ENCODE measurements around the gene MBNL1. TPM values are rescaled to one million over a fixed set of nuclear protein-coding genes. Genes with fewer than 3 reads are reported as not detected.
A peak's percentile ranks its signal among the peaks of the same experiment; 100 is the strongest.

The MBNL1 gene
- total and polyA plus RNA-seq, 2 of the 13 experiments (the other 11 are each of a cell fraction or from before 2014, with no cell fraction given) = 27.1 to 55.4 TPM

DNA sequence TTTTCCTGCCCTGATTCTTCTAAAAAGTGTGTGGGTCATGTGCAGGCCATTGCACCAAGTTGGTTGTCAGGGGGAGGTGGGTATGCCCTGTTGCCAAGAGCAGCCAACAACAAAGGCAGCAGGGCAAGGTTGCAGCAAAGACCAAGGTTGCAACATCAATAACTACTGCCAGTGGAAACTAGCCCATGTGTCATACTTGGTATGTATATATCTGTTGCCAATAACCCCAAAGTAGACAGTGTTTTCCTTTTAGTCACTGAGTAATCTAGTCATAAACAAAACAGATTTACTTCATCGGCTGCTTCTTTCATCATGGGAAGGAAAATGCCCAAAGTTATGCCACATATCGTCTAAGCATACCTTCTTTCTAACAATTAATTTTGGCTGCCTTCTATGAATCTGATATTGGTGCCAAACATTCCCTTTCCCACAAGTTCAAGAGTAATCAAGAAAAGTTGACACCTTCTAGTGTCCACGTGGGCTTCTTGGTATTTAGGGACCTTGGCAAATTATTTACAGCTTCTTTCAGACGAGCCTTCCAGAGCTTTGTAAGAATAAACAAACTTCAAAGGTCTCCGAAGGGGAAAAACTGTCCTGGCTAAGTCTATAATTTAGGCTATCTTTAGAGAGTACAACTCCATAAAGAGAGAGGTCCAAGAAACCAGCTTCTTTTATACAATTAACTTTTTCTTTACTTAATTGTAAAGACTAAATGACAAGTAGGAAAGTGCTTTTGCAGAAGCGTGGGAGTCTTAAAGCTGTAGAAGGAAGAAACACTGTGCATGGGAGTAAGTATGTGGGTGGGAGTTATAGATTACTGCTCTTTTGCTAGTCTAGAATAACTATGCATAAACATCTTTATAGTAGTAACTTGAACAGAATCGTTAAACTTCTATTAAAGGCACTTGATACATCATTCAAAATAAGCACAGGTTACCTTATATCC lies 10.0 kb upstream of the MBNL1 start (continued):
- peak; percentile 40; the same call in 1 of the 2 replicates for TF ChIP-seq NR2F6 (IDR thresholded peaks at IDR 0.05)
- peak; percentile 35; the same call in 1 of the 2 replicates for TF ChIP-seq NR2F6 (CRISPR knock-in tag; IDR thresholded peaks at IDR 0.05)
- TF ChIP-seq GTF2F1 (IDR thresholded peaks at IDR 0.05; ENCODE audit: low read length) = no peak
- no peak for TF ChIP-seq ZBTB21 (CRISPR knock-in tag; IDR thresholded peaks at IDR 0.05)
- TF ChIP-seq ZFP82 (CRISPR knock-in tag; IDR thresholded peaks at IDR 0.05; ENCODE audit: borderline replicate concordance) = no peak
- no peak for TF ChIP-seq ZNF773 (CRISPR knock-in tag; IDR thresholded peaks at IDR 0.05; ENCODE audit: borderline replicate concordance)
- TF ChIP-seq POGZ (CRISPR knock-in tag; IDR thresholded peaks at IDR 0.05) = 0 out of 2 replicates have a peak, but pooled peaks have one; percentile 39
- no peak for TF ChIP-seq RFX5 (IDR thresholded peaks at IDR 0.05; ENCODE audit: low read depth, low read length)
- no peak for TF ChIP-seq ARID2 (CRISPR knock-in tag; IDR thresholded peaks at IDR 0.05; ENCODE audit: borderline replicate concordance)
- TF ChIP-seq, protein P1, sequence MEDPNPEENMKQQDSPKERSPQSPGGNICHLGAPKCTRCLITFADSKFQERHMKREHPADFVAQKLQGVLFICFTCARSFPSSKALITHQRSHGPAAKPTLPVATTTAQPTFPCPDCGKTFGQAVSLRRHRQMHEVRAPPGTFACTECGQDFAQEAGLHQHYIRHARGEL (CRISPR knock-in tag; IDR thresholded peaks at IDR 0.05) = no peak
- TF ChIP-seq NFE2L1 (CRISPR knock-in tag; IDR thresholded peaks at IDR 0.05; ENCODE audit: borderline replicate concordance) = no peak
- TF ChIP-seq, protein P2, sequence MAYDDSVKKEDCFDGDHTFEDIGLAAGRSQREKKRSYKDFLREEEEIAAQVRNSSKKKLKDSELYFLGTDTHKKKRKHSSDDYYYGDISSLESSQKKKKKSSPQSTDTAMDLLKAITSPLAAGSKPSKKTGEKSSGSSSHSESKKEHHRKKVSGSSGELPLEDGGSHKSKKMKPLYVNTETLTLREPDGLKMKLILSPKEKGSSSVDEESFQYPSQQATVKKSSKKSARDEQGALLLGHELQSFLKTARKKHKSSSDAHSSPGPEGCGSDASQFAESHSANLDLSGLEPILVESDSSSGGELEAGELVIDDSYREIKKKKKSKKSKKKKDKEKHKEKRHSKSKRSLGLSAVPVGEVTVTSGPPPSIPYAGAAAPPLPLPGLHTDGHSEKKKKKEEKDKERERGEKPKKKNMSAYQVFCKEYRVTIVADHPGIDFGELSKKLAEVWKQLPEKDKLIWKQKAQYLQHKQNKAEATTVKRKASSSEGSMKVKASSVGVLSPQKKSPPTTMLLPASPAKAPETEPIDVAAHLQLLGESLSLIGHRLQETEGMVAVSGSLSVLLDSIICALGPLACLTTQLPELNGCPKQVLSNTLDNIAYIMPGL (CRISPR knock-in tag; IDR thresholded peaks at IDR 0.05; ENCODE audit: borderline replicate concordance in 1 of 2, low read depth in 1 of 2) = no peak
- 0 out of 2 replicates have a peak, but pooled peaks have one; percentile 24 for TF ChIP-seq GATAD1 (CRISPR knock-in tag; IDR thresholded peaks at IDR 0.05)
- TF ChIP-seq, protein P3, sequence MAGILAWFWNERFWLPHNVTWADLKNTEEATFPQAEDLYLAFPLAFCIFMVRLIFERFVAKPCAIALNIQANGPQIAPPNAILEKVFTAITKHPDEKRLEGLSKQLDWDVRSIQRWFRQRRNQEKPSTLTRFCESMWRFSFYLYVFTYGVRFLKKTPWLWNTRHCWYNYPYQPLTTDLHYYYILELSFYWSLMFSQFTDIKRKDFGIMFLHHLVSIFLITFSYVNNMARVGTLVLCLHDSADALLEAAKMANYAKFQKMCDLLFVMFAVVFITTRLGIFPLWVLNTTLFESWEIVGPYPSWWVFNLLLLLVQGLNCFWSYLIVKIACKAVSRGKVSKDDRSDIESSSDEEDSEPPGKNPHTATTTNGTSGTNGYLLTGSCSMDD (CRISPR knock-in tag; IDR thresholded peaks at IDR 0.05) = no peak
- no peak for TF ChIP-seq ZNF383 (CRISPR knock-in tag; IDR thresholded peaks at IDR 0.05; ENCODE audit: borderline replicate concordance)
- TF ChIP-seq, protein P4, sequence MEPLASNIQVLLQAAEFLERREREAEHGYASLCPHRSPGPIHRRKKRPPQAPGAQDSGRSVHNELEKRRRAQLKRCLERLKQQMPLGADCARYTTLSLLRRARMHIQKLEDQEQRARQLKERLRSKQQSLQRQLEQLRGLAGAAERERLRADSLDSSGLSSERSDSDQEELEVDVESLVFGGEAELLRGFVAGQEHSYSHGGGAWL (CRISPR knock-in tag; IDR thresholded peaks at IDR 0.05) = no peak
- no peak for TF ChIP-seq KAT8 (CRISPR knock-in tag; IDR thresholded peaks at IDR 0.05)
- TF ChIP-seq, protein P5, sequence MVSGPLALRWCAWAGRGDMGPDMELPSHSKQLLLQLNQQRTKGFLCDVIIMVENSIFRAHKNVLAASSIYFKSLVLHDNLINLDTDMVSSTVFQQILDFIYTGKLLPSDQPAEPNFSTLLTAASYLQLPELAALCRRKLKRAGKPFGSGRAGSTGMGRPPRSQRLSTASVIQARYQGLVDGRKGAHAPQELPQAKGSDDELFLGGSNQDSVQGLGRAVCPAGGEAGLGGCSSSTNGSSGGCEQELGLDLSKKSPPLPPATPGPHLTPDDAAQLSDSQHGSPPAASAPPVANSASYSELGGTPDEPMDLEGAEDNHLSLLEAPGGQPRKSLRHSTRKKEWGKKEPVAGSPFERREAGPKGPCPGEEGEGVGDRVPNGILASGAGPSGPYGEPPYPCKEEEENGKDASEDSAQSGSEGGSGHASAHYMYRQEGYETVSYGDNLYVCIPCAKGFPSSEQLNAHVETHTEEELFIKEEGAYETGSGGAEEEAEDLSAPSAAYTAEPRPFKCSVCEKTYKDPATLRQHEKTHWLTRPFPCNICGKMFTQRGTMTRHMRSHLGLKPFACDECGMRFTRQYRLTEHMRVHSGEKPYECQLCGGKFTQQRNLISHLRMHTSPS (CRISPR knock-in tag; IDR thresholded peaks at IDR 0.05; ENCODE audit: low read depth) = peak; percentile 93
- no peak for TF ChIP-seq U2AF1 (optimal IDR thresholded peaks at IDR 0.05; ENCODE audit: low read depth, low read length)
- no peak for TF ChIP-seq ZNF777 (CRISPR knock-in tag; IDR thresholded peaks at IDR 0.05)
- no peak for TF ChIP-seq ZKSCAN5 (CRISPR knock-in tag; IDR thresholded peaks at IDR 0.05)
- no peak for TF ChIP-seq ZNF550 (CRISPR knock-in tag; IDR thresholded peaks at IDR 0.05; ENCODE audit: borderline replicate concordance)
- no peak for TF ChIP-seq ELF4 (CRISPR knock-in tag; IDR thresholded peaks at IDR 0.05; ENCODE audit: borderline replicate concordance)
- TF ChIP-seq ATAD3A (CRISPR knock-in tag; IDR thresholded peaks at IDR 0.05) = no peak
- no peak for TF ChIP-seq SMARCE1 (IDR thresholded peaks at IDR 0.05; ENCODE audit: borderline replicate concordance)
- no peak for TF ChIP-seq ZNF121 (CRISPR knock-in tag; IDR thresholded peaks at IDR 0.05)
